Measurements from ENCODE around the gene LRRC40. TPM values are rescaled to one million over a fixed set of nuclear protein-coding genes. Genes with fewer than 3 reads are reported as not detected.
"Not testable (repeated sequence)": the region's sequence is repeated elsewhere in the genome, so short reads cannot be mapped to it uniquely, and the experiment has no call there.

The LRRC40 gene
- total and polyA plus RNA-seq, 8 donors = 1.4 to 32.7 (median 5.9) TPM

GRCh38 chr1:70208292-70208691 is 2.9 kb upstream of the LRRC40 start:
- H3K4me1 ChIP-seq = peaks cover 31 to 81% (median 59%) of the 10 kb centered on the region in 4 donors
- intact Hi-C loops (cut with DNase I; ENCODE audit: low total_unique reads) = no loop called here

GRCh38 chr1:70207492-70207891 is 2.1 kb upstream of the LRRC40 start:
- peak overlapping the region in 1 of 5 donors; percentile 11 for H3K27ac ChIP-seq
- no peak for TF ChIP-seq EP300 (IDR thresholded peaks at IDR 0.05)
- H3K27me3 ChIP-seq = no peaks in the 10 kb centered on the region
- intact Hi-C loops (cut with DNase I; ENCODE audit: low total_unique reads) = no loop called here
- no peaks in the 10 kb centered on the region for H3K9me3 ChIP-seq
- WGBS, 5 donors = 81 to 91% (median 87%) methylated on average over 4 of the region's 4 CpGs
- no peak for DNase-seq
- H3K4me3 ChIP-seq = peak overlapping the region in 3 of 4 donors; percentile 75 to 93 (median 86)
- peaks cover 31 to 87% (median 61%) of the 10 kb centered on the region in 4 donors for H3K4me1 ChIP-seq
- H3K36me3 ChIP-seq = peaks cover 4 to 13% (median 8%) of the 10 kb centered on the region in 4 donors

More at GRCh38 chr1:70208292-70208691, 2.9 kb upstream of the LRRC40 start:
- no peaks in the 10 kb centered on the region for H3K27me3 ChIP-seq
- no peak overlapping the region for H3K27ac ChIP-seq
- no peak overlapping the region for H3K4me3 ChIP-seq
- no peak for TF ChIP-seq POLR2AphosphoS5 (IDR thresholded peaks at IDR 0.05)
- TF ChIP-seq EP300 (IDR thresholded peaks at IDR 0.05) = no peak
- TF ChIP-seq POLR2A (IDR thresholded peaks at IDR 0.05) = no peak
- TF ChIP-seq CTCF (IDR thresholded peaks at IDR 0.05) = no peak
- H3K36me3 ChIP-seq = peaks cover 4 to 19% (median 11%) of the 10 kb centered on the region in 4 donors
- no peaks in the 10 kb centered on the region for H3K9me3 ChIP-seq
- 95 to 99% (median 96%) methylated on average over 7 of the region's 7 CpGs for WGBS, 5 donors
- DNase-seq = no peak

GRCh38 chr1:70206833-70207232 is 1.5 kb upstream of the LRRC40 start:
- Histone ChIP-seq H3K27ac (peak overlapping the region in 4 of 5 donors; percentile 89 to 94 (median 92)), H3K4me3 (peak overlapping the region; percentile 70 to 93 (median 80)), H3K4me1 (peaks cover 31 to 86% (median 60%) of the 10 kb centered on the region in 4 donors)
- 64 to 78% (median 74%) methylated on average over 17 of the region's 17 CpGs for WGBS, 5 donors
- H3K27me3 ChIP-seq; H3K36me3 ChIP-seq; H3K9me3 ChIP-seq; intact Hi-C loops (cut with DNase I; ENCODE audit: low total_unique reads); DNase-seq: not testable (repeated sequence)

GRCh38 chr1:70205071-70205433 is 327 bp downstream of the LRRC40 start:
- Histone ChIP-seq H3K27me3 (no peaks in the 10 kb centered on the region), H3K36me3 (peaks cover 4 to 11% (median 6%) of the 10 kb centered on the region in 4 donors), H3K4me1 (peaks cover 27 to 74% (median 52%) of the 10 kb centered on the region in 4 donors), H3K4me3 (peak overlapping the region; percentile 70 to 93 (median 80)), H3K9me3 (no peaks in the 10 kb centered on the region), H3K27ac (peak overlapping the region; percentile 89 to 94 (median 94))
- TF ChIP-seq POLR2AphosphoS5 (IDR thresholded peaks at IDR 0.05) = no peak
- no peak for TF ChIP-seq POLR2A (IDR thresholded peaks at IDR 0.05)
- no peak for TF ChIP-seq CTCF (IDR thresholded peaks at IDR 0.05)
- TF ChIP-seq EP300 (IDR thresholded peaks at IDR 0.05) = no peak
- intact Hi-C loops (cut with DNase I; ENCODE audit: low total_unique reads) = no loop called here
- no peak for DNase-seq
- 0% methylated on average over 11 of the region's 11 CpGs for WGBS, 5 donors

GRCh38 chr1:70204600-70204999 is 779 bp downstream of the LRRC40 start:
- WGBS, 5 donors = 0 to 2% (median 1%) methylated on average over 4 of the region's 4 CpGs
- H3K4me1 ChIP-seq = peaks cover 27 to 69% (median 50%) of the 10 kb centered on the region in 4 donors

More at GRCh38 chr1:70204600-70204999, 779 bp downstream of the LRRC40 start:
- peak overlapping the region in 4 of 5 donors; percentile 89 to 94 (median 92) for H3K27ac ChIP-seq
- H3K4me3 ChIP-seq = peak overlapping the region; percentile 70 to 93 (median 80)
- H3K27me3 ChIP-seq = no peaks in the 10 kb centered on the region
- H3K9me3 ChIP-seq = no peaks in the 10 kb centered on the region
- intact Hi-C loops (cut with DNase I; ENCODE audit: low total_unique reads) = no loop called here
- TF ChIP-seq CTCF (IDR thresholded peaks at IDR 0.05) (no peak), EP300 (IDR thresholded peaks at IDR 0.05) (no peak), POLR2AphosphoS5 (IDR thresholded peaks at IDR 0.05) (no peak), POLR2A (IDR thresholded peaks at IDR 0.05) (no peak)
- H3K36me3 ChIP-seq = peaks cover 4 to 14% (median 6%) of the 10 kb centered on the region in 4 donors
- peak in 1 of 2 donors; percentile 19 for DNase-seq
